Activated naive CD4-positive, alpha-beta T cell treated with anti-CD3 and anti-CD28 coated beads, Interleukin-2, amount 50 U/mL, for 24 hours (primary cell): ENCODE measurements around the gene SHMT1.
"Not testable (repeated sequence)": the region's sequence is repeated elsewhere in the genome, so short reads cannot be mapped to it uniquely, and the experiment has no call there.

Source experiments
- H3K27ac Mint-ChIP-seq: one replicate; pipeline ENCODE4 v1.8.0; 2021; ENCODE audit warnings: mild to moderate bottlenecking, mixed read lengths
- H3K27me3 Mint-ChIP-seq: one replicate; pipeline ENCODE4 v1.8.0; 2021; ENCODE audit warnings: mixed read lengths
- H3K36me3 Mint-ChIP-seq: one replicate; pipeline ENCODE4 v1.8.0; 2021; ENCODE audit warnings: mixed read lengths
- H3K4me1 Mint-ChIP-seq: one replicate; pipeline ENCODE4 v1.8.0; 2021; ENCODE audit warnings: mixed read lengths
- H3K4me3 Mint-ChIP-seq: one replicate; pipeline ENCODE4 v1.8.0; 2021; ENCODE audit warnings: mild to moderate bottlenecking, mixed read lengths
- H3K9me3 Mint-ChIP-seq: one replicate; pipeline ENCODE4 v1.8.0; 2021; ENCODE audit warnings: mixed read lengths

The SHMT1 gene

GRCh38 chr17:18322522-18322921 lies 40.8 kb downstream of the SHMT1 start:
- H3K4me3 Mint-ChIP-seq = no peak overlapping the region
- no peaks in the 10 kb centered on the region for H3K36me3 Mint-ChIP-seq

GRCh38 chr17:18321309-18321708 lies 42.0 kb downstream of the SHMT1 start:
- Mint-ChIP-seq H3K27me3 (no peaks in the 10 kb centered on the region), H3K4me1 (peaks cover 60% of the 10 kb centered on the region), H3K36me3 (peaks cover 5% of the 10 kb centered on the region), H3K4me3 (no peak overlapping the region), H3K27ac (no peak overlapping the region), H3K9me3 (no peaks in the 10 kb centered on the region)

More at GRCh38 chr17:18322522-18322921, 40.8 kb downstream of the SHMT1 start:
- Mint-ChIP-seq H3K27me3 (no peaks in the 10 kb centered on the region), H3K27ac (no peak overlapping the region), H3K4me1 (peaks cover 53% of the 10 kb centered on the region), H3K9me3 (no peaks in the 10 kb centered on the region)

- H3K27me3 Mint-ChIP-seq = no peaks in the 10 kb centered on the region
- H3K36me3 Mint-ChIP-seq = peaks cover 5% of the 10 kb centered on the region
- H3K9me3 Mint-ChIP-seq = no peaks in the 10 kb centered on the region
- H3K4me1 Mint-ChIP-seq = peaks cover 66% of the 10 kb centered on the region
- no peak overlapping the region for H3K4me3 Mint-ChIP-seq
- no peak overlapping the region for H3K27ac Mint-ChIP-seq
Observed at GRCh38 chr17:18320301-18320700, 43.0 kb downstream of the SHMT1 start.

GRCh38 chr17:18319604-18320256 lies 43.6 kb downstream of the SHMT1 start:
- Mint-ChIP-seq H3K4me3 (peak overlapping the region; percentile 70), H3K4me1 (peaks cover 61% of the 10 kb centered on the region), H3K27ac (no peak overlapping the region), H3K36me3 (peaks cover 5% of the 10 kb centered on the region), H3K9me3 (no peaks in the 10 kb centered on the region), H3K27me3 (no peaks in the 10 kb centered on the region)

- no peaks in the 10 kb centered on the region for H3K9me3 Mint-ChIP-seq
- H3K27me3 Mint-ChIP-seq = no peaks in the 10 kb centered on the region
- H3K4me1 Mint-ChIP-seq = peaks cover 64% of the 10 kb centered on the region
- no peak overlapping the region for H3K27ac Mint-ChIP-seq
- H3K36me3 Mint-ChIP-seq = peaks cover 5% of the 10 kb centered on the region
- peak overlapping the region; percentile 59 for H3K4me3 Mint-ChIP-seq
Observed at GRCh38 chr17:18318771-18319450, 44.4 kb downstream of the SHMT1 start.

- Mint-ChIP-seq H3K4me3 (peak overlapping the region; percentile 57), H3K4me1 (peaks cover 71% of the 10 kb centered on the region), H3K27ac (peak overlapping the region; percentile 68), H3K9me3 (no peaks in the 10 kb centered on the region), H3K27me3 (no peaks in the 10 kb centered on the region), H3K36me3 (peaks cover 5% of the 10 kb centered on the region)
Observed at GRCh38 chr17:18318117-18318516, 45.2 kb downstream of the SHMT1 start.

GRCh38 chr17:18315961-18316360 lies 47.4 kb downstream of the SHMT1 start:
- Mint-ChIP-seq H3K36me3 (peaks cover 7% of the 10 kb centered on the region), H3K4me1 (peaks cover 74% of the 10 kb centered on the region), H3K4me3 (peak overlapping the region; percentile 91), H3K27me3 (no peaks in the 10 kb centered on the region), H3K27ac (no peak overlapping the region), H3K9me3 (no peaks in the 10 kb centered on the region)

GRCh38 chr17:18315562-18315922 lies 47.8 kb downstream of the SHMT1 start:
- peaks cover 72% of the 10 kb centered on the region for H3K4me1 Mint-ChIP-seq
- peak overlapping the region; percentile 91 for H3K4me3 Mint-ChIP-seq
- no peaks in the 10 kb centered on the region for H3K9me3 Mint-ChIP-seq
- H3K27me3 Mint-ChIP-seq = no peaks in the 10 kb centered on the region
- H3K36me3 Mint-ChIP-seq = peaks cover 7% of the 10 kb centered on the region
- H3K27ac Mint-ChIP-seq = peak overlapping the region; percentile 99

GRCh38 chr17:18314731-18315561 lies 48.4 kb downstream of the SHMT1 start, which contains the start of the genes SMCR8 and TOP3A:
SMCR8 (plus strand) TSS chr17:18315293; CDS start chr17:18315790, 497 bp downstream.
TOP3A (minus strand) TSS chr17:18314994; CDS start chr17:18314778, 216 bp downstream.
- H3K27me3 Mint-ChIP-seq = no peaks in the 10 kb centered on the region
- peaks cover 9% of the 10 kb centered on the region for H3K36me3 Mint-ChIP-seq
- peak within 1 kb of the TSS; percentile 91 for H3K4me3 Mint-ChIP-seq
- peak within 1 kb of the TSS; percentile 99 for H3K27ac Mint-ChIP-seq
- H3K4me1 Mint-ChIP-seq = peaks cover 70% of the 10 kb centered on the region
- no peaks in the 10 kb centered on the region for H3K9me3 Mint-ChIP-seq

GRCh38 chr17:18314059-18314730 lies 49.2 kb downstream of the SHMT1 start:
- peaks cover 9% of the 10 kb centered on the region for H3K36me3 Mint-ChIP-seq
- peaks cover 63% of the 10 kb centered on the region for H3K4me1 Mint-ChIP-seq
- H3K4me3 Mint-ChIP-seq = peak overlapping the region; percentile 91
- H3K27me3 Mint-ChIP-seq = no peaks in the 10 kb centered on the region
- H3K27ac Mint-ChIP-seq = peak overlapping the region; percentile 99
- no peaks in the 10 kb centered on the region for H3K9me3 Mint-ChIP-seq

GRCh38 chr17:18309202-18309601 lies 54.1 kb downstream of the SHMT1 start:
- Mint-ChIP-seq H3K27me3 (no peaks in the 10 kb centered on the region), H3K4me1 (peaks cover 30% of the 10 kb centered on the region), H3K27ac (no peak overlapping the region), H3K4me3 (no peak overlapping the region), H3K9me3 (no peaks in the 10 kb centered on the region), H3K36me3 (peaks cover 5% of the 10 kb centered on the region)

- H3K36me3 Mint-ChIP-seq = peaks cover 15% of the 10 kb centered on the region
- H3K4me1 Mint-ChIP-seq, H3K27me3 Mint-ChIP-seq, H3K4me3 Mint-ChIP-seq, H3K27ac Mint-ChIP-seq, H3K9me3 Mint-ChIP-seq: not testable (repeated sequence)
Observed at GRCh38 chr17:18303206-18303605, 60.1 kb downstream of the SHMT1 start.

GRCh38 chr17:18300725-18301480 lies 62.4 kb downstream of the SHMT1 start:
- Mint-ChIP-seq H3K27me3 (no peaks in the 10 kb centered on the region), H3K9me3 (no peaks in the 10 kb centered on the region), H3K36me3 (peaks cover 14% of the 10 kb centered on the region), H3K27ac (no peak overlapping the region), H3K4me1 (no peaks in the 10 kb centered on the region), H3K4me3 (no peak overlapping the region)

GRCh38 chr17:18298061-18298460 lies 65.3 kb downstream of the SHMT1 start:
- not testable (repeated sequence) for H3K4me1 Mint-ChIP-seq, H3K27ac Mint-ChIP-seq, H3K9me3 Mint-ChIP-seq, H3K4me3 Mint-ChIP-seq, H3K27me3 Mint-ChIP-seq
- peaks cover 16% of the 10 kb centered on the region for H3K36me3 Mint-ChIP-seq
